Natural killer cell (primary cell): ENCODE data around the gene HMGCS2. TPM values are rescaled to one million over a fixed set of nuclear protein-coding genes. Genes with fewer than 3 reads are reported as not detected.

Experiments
- ATAC-seq, 3 donors: fragments of 150-1000 bp in 2 of 3; fragments of 200-7000 bp in 1 of 3; cut with Tn5 transposase; 1 replicate in 1 of 3; 2 replicates in 2 of 3; pipeline ENCODE4 v1.10.0; 2021; ENCODE audit warnings: mild to moderate bottlenecking in 2 of 3, moderate library complexity in 2 of 3
- DNase-seq, 2 donors: peaks; one replicate each; pipeline versions ENCODE4 v3.0.0 to v3.0.0-alpha.2; 2013 to 2021; ENCODE audit warnings: mixed read lengths in 1 of 2
- H3K27ac ChIP-seq: one replicate; pipeline ENCODE4 v1.5.1; 2013; ENCODE audit warnings: mild to moderate bottlenecking, low read length
- H3K27me3 ChIP-seq: one replicate; pipeline ENCODE4 v1.6.1; 2013; ENCODE audit warnings: low read length; ENCODE audit not compliant: control insufficient read depth, insufficient read depth
- H3K36me3 ChIP-seq: one replicate; pipeline ENCODE4 v1.6.1; 2013; ENCODE audit warnings: low read length; ENCODE audit not compliant: control insufficient read depth, insufficient read depth
- H3K4me1 ChIP-seq: one replicate; pipeline ENCODE4 v1.6.1; 2013; ENCODE audit warnings: low read length; ENCODE audit not compliant: control insufficient read depth, insufficient read depth
- H3K4me3 ChIP-seq: one replicate; pipeline ENCODE4 v1.5.1; 2013; ENCODE audit warnings: low read length
- H3K9me3 ChIP-seq: one replicate; pipeline ENCODE4 v1.6.1; 2013; ENCODE audit warnings: low read length; ENCODE audit not compliant: control insufficient read depth, insufficient read depth
- H3K27ac Mint-ChIP-seq, 2 donors: one replicate each; pipeline ENCODE4 v1.8.0; 2022; ENCODE audit warnings: mild to moderate bottlenecking in 2 of 2, mixed read lengths in 2 of 2, moderate library complexity in 1 of 2
- H3K27me3 Mint-ChIP-seq, 2 donors: one replicate each; pipeline ENCODE4 v1.8.0; 2022; ENCODE audit warnings: low read depth in 2 of 2, mixed read lengths in 2 of 2
- H3K36me3 Mint-ChIP-seq: one replicate; pipeline ENCODE4 v1.8.0; 2022; ENCODE audit warnings: mixed read lengths
- H3K4me1 Mint-ChIP-seq, 2 donors: one replicate each; pipeline ENCODE4 v1.8.0; 2022; ENCODE audit warnings: mixed read lengths in 2 of 2
- H3K4me3 Mint-ChIP-seq: one replicate; pipeline ENCODE4 v1.8.0; 2022; ENCODE audit warnings: mild to moderate bottlenecking, moderate library complexity, mixed read lengths
- H3K9me3 Mint-ChIP-seq, 2 donors: one replicate each; pipeline ENCODE4 v1.8.0; 2022; ENCODE audit warnings: mixed read lengths in 2 of 2
- WGBS: methylation state at CpG from one replicate; pipeline ENCODE4 v1.1.7; 2013; ENCODE audit warnings: missing lambda C conversion rate; ENCODE audit not compliant: insufficient coverage; 5-methylcytosine and 5-hydroxymethylcytosine counted together
- intact Hi-C: fragments of 100-400 bp; cut with micrococcal nuclease; formaldehyde crosslinking; loops from one replicate; pipeline ENCODE4 v1.14.2; 2022
- total RNA-seq, 4 donors: library from RNA; stranded (reverse); fragments of 120-200 nt in 1 of 4; gene quantifications; one replicate each; pipeline versions ENCODE4 v1.2.3 to v1.2.4, GENCODE V29; 2013 to 2022
- TF ChIP-seq, protein P1 (sequence below): fragments of 200-600 bp; IDR thresholded peaks from one replicate; pipeline ENCODE4 v1.8.0; 2022; ENCODE audit warnings: antibody characterized with exemption

HMGCS2 gene
- total RNA-seq, 3 donors from 2014 or later (not counting 1 experiment from before 2014, with no cell fraction given) = not detected

- DNase-seq (no peak), ATAC-seq (no peak)
- TF ChIP-seq, protein P1, sequence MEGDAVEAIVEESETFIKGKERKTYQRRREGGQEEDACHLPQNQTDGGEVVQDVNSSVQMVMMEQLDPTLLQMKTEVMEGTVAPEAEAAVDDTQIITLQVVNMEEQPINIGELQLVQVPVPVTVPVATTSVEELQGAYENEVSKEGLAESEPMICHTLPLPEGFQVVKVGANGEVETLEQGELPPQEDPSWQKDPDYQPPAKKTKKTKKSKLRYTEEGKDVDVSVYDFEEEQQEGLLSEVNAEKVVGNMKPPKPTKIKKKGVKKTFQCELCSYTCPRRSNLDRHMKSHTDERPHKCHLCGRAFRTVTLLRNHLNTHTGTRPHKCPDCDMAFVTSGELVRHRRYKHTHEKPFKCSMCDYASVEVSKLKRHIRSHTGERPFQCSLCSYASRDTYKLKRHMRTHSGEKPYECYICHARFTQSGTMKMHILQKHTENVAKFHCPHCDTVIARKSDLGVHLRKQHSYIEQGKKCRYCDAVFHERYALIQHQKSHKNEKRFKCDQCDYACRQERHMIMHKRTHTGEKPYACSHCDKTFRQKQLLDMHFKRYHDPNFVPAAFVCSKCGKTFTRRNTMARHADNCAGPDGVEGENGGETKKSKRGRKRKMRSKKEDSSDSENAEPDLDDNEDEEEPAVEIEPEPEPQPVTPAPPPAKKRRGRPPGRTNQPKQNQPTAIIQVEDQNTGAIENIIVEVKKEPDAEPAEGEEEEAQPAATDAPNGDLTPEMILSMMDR = no peak
- Mint-ChIP-seq H3K36me3 (no peaks in the 10 kb centered on the region), H3K27ac (no peak overlapping the region), H3K9me3 (no peaks in the 10 kb centered on the region), H3K4me1 (no peaks in the 10 kb centered on the region), H3K27me3 (peaks cover 12 to 40% of the 10 kb centered on the region in 2 donors), H3K4me3 (no peak overlapping the region)
- 84% methylated on average over 9 of the region's 11 CpGs for WGBS
- Histone ChIP-seq H3K4me3 (no peak overlapping the region), H3K27me3 (no peaks in the 10 kb centered on the region), H3K4me1 (no peaks in the 10 kb centered on the region), H3K9me3 (no peaks in the 10 kb centered on the region), H3K27ac (no peak overlapping the region), H3K36me3 (no peaks in the 10 kb centered on the region)
- intact Hi-C loops = no loop called here
These were observed 12.9 kb upstream of the HMGCS2 start for GRCh38 chr1:119781434-119782210.

DNA sequence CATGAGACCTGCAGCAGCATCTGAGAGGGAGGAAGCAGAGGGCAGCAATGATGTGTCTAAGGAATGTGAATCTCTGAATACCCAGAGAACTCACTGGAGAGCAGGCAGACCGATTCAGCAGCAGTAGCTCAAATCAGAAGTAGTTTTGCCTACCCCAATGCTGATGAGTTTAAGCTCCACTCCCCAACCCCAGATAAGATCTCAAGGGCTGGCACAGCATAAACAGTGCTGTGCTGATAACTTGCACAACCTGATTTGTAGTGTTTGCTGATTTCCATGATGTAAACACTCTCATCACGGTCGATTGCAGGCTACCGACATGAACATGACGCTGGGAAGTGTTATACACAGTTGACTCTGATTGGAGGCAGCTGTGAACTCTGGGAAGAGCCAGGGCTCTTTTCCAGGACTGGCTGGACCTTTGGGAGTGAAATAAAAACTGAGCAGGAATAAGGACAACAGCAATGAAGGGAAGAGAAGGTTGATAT is 11.2 kb upstream of the HMGCS2 start:
- TF ChIP-seq, protein P1 = no peak
- H3K36me3 Mint-ChIP-seq = no peaks in the 10 kb centered on the region
- no peak overlapping the region for H3K4me3 Mint-ChIP-seq
- peaks cover 12 to 34% of the 10 kb centered on the region in 2 donors for H3K27me3 Mint-ChIP-seq
- H3K27ac ChIP-seq = no peak overlapping the region
- H3K4me1 Mint-ChIP-seq = no peaks in the 10 kb centered on the region
- H3K4me3 ChIP-seq = no peak overlapping the region
- no peaks in the 10 kb centered on the region for H3K27me3 ChIP-seq
- no peaks in the 10 kb centered on the region for H3K36me3 ChIP-seq
- DNase-seq = no peak
- H3K9me3 Mint-ChIP-seq = no peaks in the 10 kb centered on the region
- no peak for ATAC-seq
- no peaks in the 10 kb centered on the region for H3K9me3 ChIP-seq
- intact Hi-C loops = no loop called here
- WGBS = 79% methylated on average over 5 of the region's 5 CpGs
- H3K27ac Mint-ChIP-seq = no peak overlapping the region
- no peaks in the 10 kb centered on the region for H3K4me1 ChIP-seq

DNA sequence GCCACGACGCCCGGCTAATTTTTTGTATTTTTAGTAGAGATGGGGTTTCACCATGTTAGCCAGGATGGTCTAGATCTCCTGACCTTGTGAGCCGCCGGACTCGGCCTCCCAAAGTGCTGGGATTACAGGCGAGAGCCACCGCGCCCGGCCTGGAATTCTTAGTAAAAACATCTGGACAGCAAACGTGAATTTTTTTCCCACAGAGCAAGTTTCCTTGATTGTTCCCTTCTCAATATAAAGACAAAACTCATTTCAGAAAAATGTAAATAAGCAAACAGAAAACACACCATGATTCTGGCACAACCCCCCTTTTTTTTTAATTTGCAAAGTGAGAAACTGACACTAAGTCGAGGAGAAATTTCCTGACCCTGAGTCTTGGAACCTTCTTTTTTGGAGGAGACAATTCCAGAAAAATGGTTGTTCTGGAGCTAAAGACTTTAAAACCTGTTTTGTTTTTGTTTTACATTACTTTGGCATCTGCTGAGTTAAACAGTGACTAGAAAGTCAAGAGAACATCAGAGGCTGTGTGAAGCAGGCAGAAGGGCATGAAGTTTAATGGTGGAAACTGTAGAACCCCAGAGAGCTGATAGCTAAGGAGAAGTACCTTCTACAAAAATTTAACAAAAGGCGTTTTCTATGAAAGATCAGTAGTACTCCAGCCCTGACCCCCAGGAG is 10.3 kb upstream of the HMGCS2 start:
- Histone ChIP-seq H3K9me3 (no peaks in the 10 kb centered on the region), H3K27me3 (no peaks in the 10 kb centered on the region), H3K36me3 (no peaks in the 10 kb centered on the region), H3K27ac (no peak overlapping the region), H3K4me3 (no peak overlapping the region), H3K4me1 (no peaks in the 10 kb centered on the region)
- Mint-ChIP-seq H3K4me1 (no peaks in the 10 kb centered on the region), H3K9me3 (no peaks in the 10 kb centered on the region), H3K36me3 (no peaks in the 10 kb centered on the region), H3K27ac (no peak overlapping the region), H3K4me3 (no peak overlapping the region), H3K27me3 (peaks cover 12 to 28% of the 10 kb centered on the region in 2 donors)
- DNase-seq (no peak), ATAC-seq (no peak)
- TF ChIP-seq, protein P1 = no peak
- 90% methylated on average over 10 of the region's 13 CpGs for WGBS
- intact Hi-C loops = no loop called here
